HCT116 (cell line): ENCODE data around the gene RPL10L. TPM values are rescaled to one million over a fixed set of nuclear protein-coding genes. Genes with fewer than 3 reads are reported as not detected.

Source experiments
- ATAC-seq: fragments of 200-7000 bp; cut with Tn5 transposase; 2 replicates; pipeline ENCODE4 v1.9.1; 2020; ENCODE audit warnings: mild to moderate bottlenecking, moderate library complexity
- Bru-seq: library from RNA; stranded (reverse); fragments of 400-500 nt; gene quantifications from one replicate; lab custom pipeline; 2021; lab: Mats Ljungman, UMichigan
- BruChase-seq, 2 experiments: library from RNA; stranded (reverse); fragments of 400-500 nt; gene quantifications; one replicate each; lab custom pipeline; 2021; lab: Mats Ljungman, UMichigan
- BruUV-seq: library from RNA; stranded (reverse); fragments of 400-500 nt; replicated peaks from 2 replicates; lab custom pipeline; 2021; lab: Mats Ljungman, UMichigan
- CTCF ChIA-PET: fragments of 300-600 bp; sonication (Branson Sonifier 250); formaldehyde crosslinking; loops from one replicate; lab custom pipeline; 2021; ENCODE audit warnings: antibody characterized with exemption; lab: Charles Lee
- POLR2A ChIA-PET: fragments of 300-600, 350-600 bp; sonication (Branson Sonifier 250); formaldehyde crosslinking; loops from one replicate; lab custom pipeline; 2021; ENCODE audit warnings: antibody characterized with exemption; lab: Charles Lee
- RAD21 ChIA-PET, 2 experiments: fragments of 300-600 bp; sonication (Branson Sonifier 250); formaldehyde crosslinking; loops; one replicate each; lab custom pipeline; 2023; ENCODE audit warnings: low total read pairs in 2 of 2; ENCODE audit not compliant: uncharacterized antibody in 2 of 2, unreplicated experiment in 2 of 2, low non-redundant PET in 1 of 2; lab: Charles Lee
- DNase-seq: peaks from one replicate; pipeline ENCODE4 v3.0.0-alpha.2; 2010; ENCODE audit warnings: low read depth, low spot score
- H2AFZ ChIP-seq: fragments of 200-600 bp; shearing (Covaris generic), sonication (generic); 2 replicates; pipeline ENCODE4 v1.6.1; 2017; ENCODE audit warnings: low read depth, mixed run types, mixed read lengths, antibody characterized with exemption, low read length; ENCODE audit not compliant: poor library complexity, severe bottlenecking
- H3K27ac ChIP-seq: 2 replicates; pipeline ENCODE4 v1.5.1; 2012; ENCODE audit warnings: low read depth, low read length
- H3K27me3 ChIP-seq: fragments of 200-600 bp; sonication (generic); 2 replicates; pipeline ENCODE4 v1.6.1; 2016; ENCODE audit warnings: mixed run types, low read length, mixed read lengths; ENCODE audit not compliant: insufficient read depth
- H3K36me3 ChIP-seq, 2 experiments: fragments of 200-500 bp in 1 of 2; fragments of 200-600 bp in 1 of 2; sonication (Bioruptor generic) in 1 of 2; sonication (generic) in 1 of 2; 2 replicates each; pipeline versions ENCODE4 v1.5.1 to v1.6.1; 2014 to 2016; ENCODE audit warnings: low read length in 2 of 2, inconsistent platforms in 1 of 2, mixed read lengths in 1 of 2, mixed run types in 1 of 2; ENCODE audit not compliant: insufficient read depth in 2 of 2, control insufficient read depth in 1 of 2
- H3K4me1 ChIP-seq, 2 experiments: fragments of 200-600 bp in 1 of 2; sonication (generic) in 1 of 2; 2 replicates each; pipeline versions ENCODE4 v1.5.1 to v1.6.1; 2012 to 2017; ENCODE audit warnings: low read length in 2 of 2, inconsistent platforms in 1 of 2, mild to moderate bottlenecking in 1 of 2, mixed read lengths in 1 of 2, mixed run types in 1 of 2, moderate library complexity in 1 of 2; ENCODE audit not compliant: insufficient read depth in 2 of 2, control insufficient read depth in 1 of 2
- H3K4me2 ChIP-seq: fragments of 200-600 bp; sonication (generic); 2 replicates; pipeline ENCODE4 v1.6.1; 2017; ENCODE audit warnings: mixed run types, low read length, mixed read lengths
- H3K4me3 ChIP-seq, 2 experiments: fragments of 200-600 bp in 1 of 2; sonication (generic) in 1 of 2; replicated peaks in 1 of 2; 2 replicates each; pipeline ENCODE4 v1.5.1; 2011 to 2016; ENCODE audit warnings: low read length in 2 of 2, control low read depth in 1 of 2, low read depth in 1 of 2, mild to moderate bottlenecking in 1 of 2, mixed read lengths in 1 of 2, mixed run types in 1 of 2
- H3K79me2 ChIP-seq: fragments of 200-600 bp; sonication (generic); 2 replicates; pipeline ENCODE4 v1.6.1; 2017; ENCODE audit warnings: mild to moderate bottlenecking, mixed run types, low read length, moderate library complexity, mixed read lengths; ENCODE audit not compliant: insufficient read depth
- H3K9ac ChIP-seq: fragments of 200-600 bp; sonication (generic); 2 replicates; pipeline ENCODE4 v1.6.1; 2016; ENCODE audit warnings: low read length, mixed read lengths
- H3K9me2 ChIP-seq: fragments of 200-600 bp; sonication (generic), shearing (Covaris generic); 2 replicates; pipeline ENCODE4 v1.6.1; 2017; ENCODE audit warnings: mixed run types, mild to moderate bottlenecking, moderate library complexity; ENCODE audit not compliant: insufficient read depth
- H3K9me3 ChIP-seq, 2 experiments: fragments of 200-500 bp in 1 of 2; fragments of 200-600 bp in 1 of 2; sonication (Bioruptor generic) in 1 of 2; sonication (generic) in 1 of 2; 2 replicates each; pipeline ENCODE4 v1.6.1; 2014 to 2017; ENCODE audit warnings: low read length in 2 of 2, mixed read lengths in 2 of 2, inconsistent platforms in 1 of 2, low read depth in 1 of 2, mild to moderate bottlenecking in 1 of 2, mixed run types in 1 of 2, moderate library complexity in 1 of 2; ENCODE audit not compliant: control insufficient read depth in 1 of 2, insufficient read depth in 1 of 2
- H4K20me1 ChIP-seq: fragments of 200-600 bp; sonication (generic), shearing (Covaris generic); 2 replicates; pipeline ENCODE4 v1.6.1; 2017; ENCODE audit warnings: mixed run types, mild to moderate bottlenecking, moderate library complexity; ENCODE audit not compliant: insufficient read depth
- CEBPB ChIP-seq: IDR thresholded peaks from 2 replicates; pipeline ENCODE4 v1.6.1; 2012; ENCODE audit warnings: low read depth
- CTCF ChIP-seq, 3 experiments: fragments of 200-600 bp in 1 of 3; sonication (generic) in 1 of 3; IDR thresholded peaks in 2 of 3; conservative IDR thresholded peaks in 1 of 3; 2 replicates each; pipeline ENCODE4 v1.5.1; 2012 to 2017; ENCODE audit warnings: low read depth in 2 of 3, low read length in 2 of 3, antibody characterized with exemption in 1 of 3, borderline replicate concordance in 1 of 3, control low read depth in 1 of 3, mild to moderate bottlenecking in 1 of 3, mixed read lengths in 1 of 3, mixed run types in 1 of 3, moderate library complexity in 1 of 3; ENCODE audit not compliant: insufficient read depth in 1 of 3
- EZH2 ChIP-seq: fragments of 200-600 bp; sonication (generic); IDR thresholded peaks from 2 replicates; pipeline ENCODE4 v1.6.1; 2017; ENCODE audit warnings: antibody characterized with exemption, mixed run types
- FOSL1 ChIP-seq: IDR thresholded peaks from 2 replicates; pipeline ENCODE4 v1.6.1; 2012; ENCODE audit warnings: low read depth
- JUND ChIP-seq: IDR thresholded peaks from 2 replicates; pipeline ENCODE4 v1.6.1; 2012
- MAX ChIP-seq: IDR thresholded peaks from 2 replicates; pipeline ENCODE4 v1.6.1; 2012
- RAD21 ChIP-seq: IDR thresholded peaks from 2 replicates; pipeline ENCODE4 v1.6.1; 2012; ENCODE audit warnings: low read depth, mild to moderate bottlenecking
- SIN3A ChIP-seq: IDR thresholded peaks from 2 replicates; pipeline ENCODE4 v1.6.1; 2012; ENCODE audit warnings: low read depth
- SP1 ChIP-seq: IDR thresholded peaks from 2 replicates; pipeline ENCODE4 v1.6.1; 2012; ENCODE audit warnings: low read depth
- TCF7L2 ChIP-seq: IDR thresholded peaks from 2 replicates; pipeline ENCODE4 v1.7.0; 2011; ENCODE audit warnings: borderline replicate concordance, inconsistent platforms; ENCODE audit not compliant: insufficient read depth, insufficient read length; ENCODE audit errors: extremely low read depth
- ZFX ChIP-seq: fragments of 450-650 bp; IDR thresholded peaks from 2 replicates; pipeline ENCODE4 v1.6.1; 2017
- ZNF274 ChIP-seq: fragments of 200-500 bp; sonication (Bioruptor generic); IDR thresholded peaks from 2 replicates; pipeline ENCODE4 v1.6.1; 2014; ENCODE audit warnings: mild to moderate bottlenecking, low read depth, low read length, inconsistent platforms
- intact Hi-C: fragments of 100-400 bp; cut with micrococcal nuclease; formaldehyde crosslinking; loops from 2 replicates; pipeline ENCODE4 v1.10.0; 2022
- long read RNA-seq: library from polyadenylated mRNA; unstranded; transcript quantifications from one replicate; pipeline ENCODE4 v2.0.0, GENCODE V29; 2021; ENCODE audit not compliant: unreplicated experiment
- polyA plus RNA-seq: library from polyadenylated mRNA; unstranded; fragments of >200 nt; gene quantifications from 2 replicates; pipeline ENCODE4 v1.2.1, GENCODE V29; 2012; ENCODE audit warnings: missing spikeins
- total RNA-seq: library from RNA; stranded (reverse); gene quantifications from one replicate; pipeline ENCODE4 v1.2.1, GENCODE V29; 2021; ENCODE audit not compliant: unreplicated experiment

The RPL10L gene
- total RNA-seq = not detected
- polyA plus RNA-seq = not detected in 2 replicates
- Bru-seq, nascent RNA = not detected
- BruChase-seq, experiment 1, labeled RNA remaining after a 6-hour chase = not detected
- BruChase-seq, experiment 2, labeled RNA remaining after a 2-hour chase = not detected
- long read RNA-seq = 0 reads

- H3K79me2 ChIP-seq = no peaks in the 10 kb centered on the region
- no peak within 1 kb of the TSS for H3K9ac ChIP-seq
- ChIA-PET CTCF (interaction anchor here (1.2 kb wide), 1 partner anchor 10 kb away, joined by 4 read pairs; no protein-coding TSS in a partner anchor), RAD21 (no interaction called here), POLR2A (no interaction called here)
- no peak within 1 kb of the TSS for H3K27ac ChIP-seq
- H2AFZ ChIP-seq = no peak within 1 kb of the TSS
- intact Hi-C loops = no loop called here
- H3K4me1 ChIP-seq = no peaks in the 10 kb centered on the region
- H3K9me3 ChIP-seq = peaks cover 0 to 4% of the 10 kb centered on the region in 2 experiments; a peak in 1 of 4 replicates
- H3K27me3 ChIP-seq = no peaks in the 10 kb centered on the region
- DNase-seq = no peak
- no peak for ATAC-seq
- H3K4me3 ChIP-seq = no peak within 1 kb of the TSS
- no peak within 1 kb of the TSS for H3K4me2 ChIP-seq
- no peaks in the 10 kb centered on the region for H3K36me3 ChIP-seq
- no peak for TF ChIP-seq TCF7L2
- TF ChIP-seq CTCF (IDR thresholded peaks at IDR 0.05 in 2 of 3, conservative IDR thresholded peaks at IDR 0.05 in 1 of 3; ENCODE audit: borderline replicate concordance in 1 of 3, insufficient read depth in 1 of 3, low read depth in 2 of 3, low read length in 2 of 3) = peak in 2 of 3 experiments; percentile 54 to 55; a peak in 4 of 6 replicates
- TF ChIP-seq, all 23 proteins: peak for 1
- Histone ChIP-seq H4K20me1 (no peaks in the 10 kb centered on the region), H3K9me2 (no peaks in the 10 kb centered on the region)
- no TSS peak for BruUV-seq
Observed at GRCh38 chr14:46651526-46652144, at the start of gene RPL10L. TSS of gene RPL10L (minus strand) at chr14:46651781. CDS start at chr14:46651736, 45 bp downstream.

- CTCF ChIA-PET = no interaction called here
- Histone ChIP-seq H3K79me2 (no peaks in the 10 kb centered on the region), H3K4me3 (no peak overlapping the region), H4K20me1 (no peaks in the 10 kb centered on the region), H3K9ac (no peak overlapping the region), H3K27me3 (no peaks in the 10 kb centered on the region), H3K9me2 (no peaks in the 10 kb centered on the region), H2AFZ (no peak overlapping the region), H3K4me1 (no peaks in the 10 kb centered on the region), H3K27ac (no peak overlapping the region), H3K4me2 (no peak overlapping the region), H3K9me3 (peaks cover 0 to 5% of the 10 kb centered on the region in 2 experiments; a peak in 1 of 4 replicates), H3K36me3 (no peaks in the 10 kb centered on the region)
- DNase-seq = no peak
- intact Hi-C loops = no loop called here
- no TSS peak for BruUV-seq
- POLR2A ChIA-PET = no interaction called here
- RAD21 ChIA-PET = no interaction called here
- ATAC-seq = no peak
- no peak for TF ChIP-seq SP1
- no peak for TF ChIP-seq CEBPB
- no peak for TF ChIP-seq CTCF (IDR thresholded peaks at IDR 0.05 in 2 of 3, conservative IDR thresholded peaks at IDR 0.05 in 1 of 3; ENCODE audit: borderline replicate concordance in 1 of 3, insufficient read depth in 1 of 3, low read depth in 2 of 3, low read length in 2 of 3)
- no peak for TF ChIP-seq RAD21
- no peak for TF ChIP-seq EZH2
- TF ChIP-seq JUND = no peak
- TF ChIP-seq FOSL1 = no peak
- TF ChIP-seq MAX = no peak
- TF ChIP-seq SIN3A = no peak
- no peak for TF ChIP-seq ZNF274
- no peak for TF ChIP-seq ZFX
- no peak for TF ChIP-seq TCF7L2
Observed at GRCh38 chr14:46691819-46692218, 40.2 kb upstream of the RPL10L start.
